ENCODE data around the gene FRG2. TPM values are rescaled to one million over a fixed set of nuclear protein-coding genes. Genes with fewer than 3 reads are reported as not detected.

The FRG2 gene
- total and polyA plus RNA-seq, 2 donors (not counting 3 experiments of a cell fraction or from before 2014, with no cell fraction given), result not detected

DNA sequence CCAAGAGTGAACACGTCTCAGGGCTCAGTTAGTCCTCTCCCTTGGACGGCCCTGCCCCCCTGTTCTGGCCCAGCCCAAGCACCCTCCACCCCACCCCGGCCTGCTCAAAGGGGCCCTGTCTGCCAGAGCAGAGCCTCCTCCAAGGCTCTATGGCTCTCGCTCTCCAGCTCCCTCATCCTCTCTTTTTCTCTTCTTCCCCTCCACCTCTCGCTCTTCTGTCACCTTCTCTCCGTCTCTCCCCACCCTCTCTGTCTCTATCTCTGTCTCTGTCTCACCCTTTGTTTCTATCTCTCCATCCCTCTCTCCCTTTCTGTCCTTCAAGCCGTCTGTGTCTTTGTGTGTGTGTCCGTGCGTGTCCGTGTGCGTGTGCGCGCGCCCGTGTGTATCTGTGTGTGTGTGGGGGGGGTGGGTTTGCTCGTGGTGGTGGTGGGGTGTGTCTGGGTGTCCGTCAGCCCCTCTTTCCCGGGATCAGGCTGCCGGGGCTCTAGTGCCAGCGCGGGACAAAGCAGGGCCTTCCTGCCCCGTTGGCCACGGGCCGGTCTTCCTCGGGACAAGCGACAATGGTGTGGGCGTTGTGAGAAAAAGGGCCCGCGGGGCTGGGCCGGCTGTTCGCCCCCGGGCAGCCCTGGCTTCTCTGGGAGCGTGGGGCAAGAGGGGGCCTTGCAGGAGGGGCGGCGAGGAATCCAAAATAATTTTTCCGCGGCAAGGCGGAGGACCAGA, 8.7 kb downstream of the FRG2 start:
- Histone ChIP-seq H3K4me2 (ENCODE audit: insufficient read depth, low read length) (no peak overlapping the region), H3K9ac (replicated peaks; ENCODE audit: extremely low read depth, insufficient read depth, low read length) (no peak overlapping the region), H3K27ac (ENCODE audit: insufficient read depth, low read depth, low read length) (no peak overlapping the region), H3K9me3 (replicated peaks; ENCODE audit: control insufficient read depth, insufficient read depth, low read length) (no peaks in the 10 kb centered on the region), H4K20me1 (replicated peaks; ENCODE audit: control insufficient read depth, extremely low read depth, insufficient read depth, low read length) (no peaks in the 10 kb centered on the region), H3K36me3 (ENCODE audit: control insufficient read depth in 2 of 2, extremely low read depth in 1 of 2, insufficient read depth in 2 of 2, low read length in 2 of 2) (no peaks in the 10 kb centered on the region), H2AFZ (ENCODE audit: low read depth, low read length) (no peak overlapping the region), H3K27me3 (ENCODE audit: control insufficient read depth in 2 of 2, insufficient read depth in 2 of 2, low read length in 2 of 2) (peaks cover 22 to 71% of the 10 kb centered on the region in 2 experiments), H3K4me1 (ENCODE audit: control insufficient read depth, extremely low read depth, insufficient read depth, low read length) (no peaks in the 10 kb centered on the region), H3K79me2 (ENCODE audit: control insufficient read depth, insufficient read depth, low read length) (no peaks in the 10 kb centered on the region), H3K4me3 (replicated peaks in 1 of 3; ENCODE audit: insufficient read depth in 1 of 3, low read depth in 1 of 3, low read length in 3 of 3) (no peak overlapping the region), H3K9me1 (replicated peaks; ENCODE audit: control insufficient read depth, extremely low read depth, insufficient read depth, low read length) (no peaks in the 10 kb centered on the region)
- intact Hi-C loops (cut with micrococcal nuclease) (no loop called here), dilution Hi-C loops (cut with MboI; ENCODE audit: extremely low pct_ligation_motif_present, low sequenced_read_pairs) (no loop called here)
- CTCF ChIA-PET, result no interaction called here
- FAIRE-seq (no peak), DNase-seq (ENCODE audit: low read depth, low spot score) (no peak)
- no TSS peak for BruUV-seq (replicated peaks)
- TF ChIP-seq POLR2AphosphoS5 (IDR thresholded peaks at IDR 0.05; ENCODE audit: insufficient read depth, low read depth, low read length), result no peak
- no peak for TF ChIP-seq POLR2A (IDR thresholded peaks at IDR 0.05; ENCODE audit: low read depth, low read length)
- no peak for TF ChIP-seq MYC (IDR thresholded peaks at IDR 0.05; ENCODE audit: low read depth, low read length)
- TF ChIP-seq EZH2 (IDR thresholded peaks at IDR 0.05; ENCODE audit: borderline replicate concordance, low read depth, low read length, severe bottlenecking), result no peak
- TF ChIP-seq JUN (IDR thresholded peaks at IDR 0.05; ENCODE audit: borderline replicate concordance, insufficient read depth, insufficient read length, low read depth), result no peak
- TF ChIP-seq GATA2 (IDR thresholded peaks at IDR 0.05; ENCODE audit: insufficient read depth, insufficient read length, low read depth, low read length), result no peak
- TF ChIP-seq, protein P1, sequence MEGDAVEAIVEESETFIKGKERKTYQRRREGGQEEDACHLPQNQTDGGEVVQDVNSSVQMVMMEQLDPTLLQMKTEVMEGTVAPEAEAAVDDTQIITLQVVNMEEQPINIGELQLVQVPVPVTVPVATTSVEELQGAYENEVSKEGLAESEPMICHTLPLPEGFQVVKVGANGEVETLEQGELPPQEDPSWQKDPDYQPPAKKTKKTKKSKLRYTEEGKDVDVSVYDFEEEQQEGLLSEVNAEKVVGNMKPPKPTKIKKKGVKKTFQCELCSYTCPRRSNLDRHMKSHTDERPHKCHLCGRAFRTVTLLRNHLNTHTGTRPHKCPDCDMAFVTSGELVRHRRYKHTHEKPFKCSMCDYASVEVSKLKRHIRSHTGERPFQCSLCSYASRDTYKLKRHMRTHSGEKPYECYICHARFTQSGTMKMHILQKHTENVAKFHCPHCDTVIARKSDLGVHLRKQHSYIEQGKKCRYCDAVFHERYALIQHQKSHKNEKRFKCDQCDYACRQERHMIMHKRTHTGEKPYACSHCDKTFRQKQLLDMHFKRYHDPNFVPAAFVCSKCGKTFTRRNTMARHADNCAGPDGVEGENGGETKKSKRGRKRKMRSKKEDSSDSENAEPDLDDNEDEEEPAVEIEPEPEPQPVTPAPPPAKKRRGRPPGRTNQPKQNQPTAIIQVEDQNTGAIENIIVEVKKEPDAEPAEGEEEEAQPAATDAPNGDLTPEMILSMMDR (IDR thresholded peaks at IDR 0.05; ENCODE audit: extremely low read depth in 1 of 2, insufficient read depth in 1 of 2, low read depth in 1 of 2, low read length in 2 of 2), result no peak
- TF ChIP-seq, protein P2, sequence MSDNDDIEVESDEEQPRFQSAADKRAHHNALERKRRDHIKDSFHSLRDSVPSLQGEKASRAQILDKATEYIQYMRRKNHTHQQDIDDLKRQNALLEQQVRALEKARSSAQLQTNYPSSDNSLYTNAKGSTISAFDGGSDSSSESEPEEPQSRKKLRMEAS (IDR thresholded peaks at IDR 0.05; ENCODE audit: insufficient read depth, insufficient read length), result no peak
- TF ChIP-seq FOS (IDR thresholded peaks at IDR 0.05; ENCODE audit: borderline replicate concordance, insufficient read depth, low read length), result no peak
- POLR2A ChIA-PET, result no interaction called here
